HepG2 (cell line): Measurements from ENCODE around the gene CCDC30. TPM values are rescaled to one million over a fixed set of nuclear protein-coding genes. Genes with fewer than 3 reads are reported as not detected.
A peak's percentile ranks its signal among the peaks of the same experiment; 100 is the strongest.

ENCODE experiments used
- E2F1 ChIP-seq: sonication (generic); formaldehyde crosslinking; IDR thresholded peaks from 2 replicates; pipeline ENCODE4 v1.5.0; 2020; ENCODE audit warnings: missing genetic modification reagents
- MAX ChIP-seq: IDR thresholded peaks from 2 replicates; pipeline ENCODE4 v1.6.1; 2012; ENCODE audit warnings: inconsistent platforms
- MTA1 ChIP-seq: sonication (generic); formaldehyde crosslinking; IDR thresholded peaks from 2 replicates; pipeline ENCODE4 v1.4.0; 2020; ENCODE audit warnings: missing genetic modification reagents, mild to moderate bottlenecking, borderline replicate concordance
- NCOR1 ChIP-seq: fragments of 200-600 bp; sonication (generic); IDR thresholded peaks from 2 replicates; pipeline ENCODE4 v1.7.0; 2017; ENCODE audit warnings: antibody characterized with exemption, low read length, borderline replicate concordance
- RAD21 ChIP-seq: fragments of 450-650 bp; formaldehyde crosslinking; IDR thresholded peaks from 2 replicates; pipeline ENCODE4 v1.5.0; 2020; ENCODE audit warnings: mild to moderate bottlenecking
- TGIF2 ChIP-seq: IDR thresholded peaks from 2 replicates; pipeline ENCODE4 v1.6.1; 2016; ENCODE audit warnings: control low read depth, missing compliant biosample characterization
- TRIM22 ChIP-seq: fragments of 450-650 bp; IDR thresholded peaks from 2 replicates; pipeline ENCODE4 v1.6.1; 2017
- XRCC5 ChIP-seq: fragments of 200-400 bp; formaldehyde crosslinking; optimal IDR thresholded peaks from 2 replicates; pipeline ENCODE3; 2017; ENCODE audit warnings: mild to moderate bottlenecking, low read length
- ZNF24 ChIP-seq: fragments of 450-650 bp; IDR thresholded peaks from 2 replicates; pipeline ENCODE4 v1.6.1; 2017; ENCODE audit warnings: antibody characterized with exemption, mild to moderate bottlenecking
- ZNF609 ChIP-seq: sonication (generic); formaldehyde crosslinking; IDR thresholded peaks from 2 replicates; pipeline ENCODE4 v1.4.0; 2020; ENCODE audit warnings: mild to moderate bottlenecking, missing genetic modification reagents, borderline replicate concordance
- ZNF761 ChIP-seq: sonication (generic); formaldehyde crosslinking; conservative IDR thresholded peaks from 2 replicates; pipeline ENCODE4 v1.4.0; 2020; ENCODE audit warnings: mild to moderate bottlenecking, missing genetic modification reagents
- ZNF879 ChIP-seq: sonication (generic); formaldehyde crosslinking; IDR thresholded peaks from 2 replicates; pipeline ENCODE4 v1.8.1; 2023; ENCODE audit warnings: missing genetic modification reagents
- polyA plus RNA-seq, 8 experiments: library from polyadenylated mRNA; depleted of rRNA in 3 of 8; stranded (reverse) in 7 of 8; unstranded in 1 of 8; fragments of >200 nt; fragmentation: Illumina TruSeq in 4 of 8; extraction: Trizol in 4 of 8; gene quantifications; 2 replicates each; pipeline versions ENCODE4 v1.2.1 to v1.2.3, GENCODE V29; 2011 to 2016; ENCODE audit warnings: low read depth in 4 of 8, missing spikeins in 1 of 8, mixed read lengths in 1 of 8; ENCODE audit not compliant: insufficient read depth in 1 of 8
- total RNA-seq, 5 experiments: library from RNA; depleted of rRNA; stranded (reverse); fragments of >200 nt; fragmentation: Illumina TruSeq; extraction: Trizol; gene quantifications; 2 replicates each; pipeline ENCODE4 v1.2.3, GENCODE V29; 2016; ENCODE audit warnings: low read depth in 1 of 5

The CCDC30 gene
- total and polyA plus RNA-seq, 2 of the 13 experiments (the other 11 are each of a cell fraction or from before 2014, with no cell fraction given), result 0.25 to 0.77 TPM

- TF ChIP-seq TRIM22 (no peak), ZNF879 (CRISPR knock-in tag) (no peak), MAX (no peak; the same call in 1 of the 2 replicates), TGIF2 (CRISPR knock-in tag) (no peak), MTA1 (peak; percentile 54; the same call in 1 of the 2 replicates), RAD21 (no peak; the same call in 1 of the 2 replicates), ZNF24 (no peak), E2F1 (no peak), XRCC5 (no peak), NCOR1 (no peak), ZNF761 (CRISPR knock-in tag) (0 out of 2 replicates have a peak, but pooled peaks have one; percentile 42), ZNF609 (CRISPR knock-in tag) (peak; percentile 5; the same call in 1 of the 2 replicates)
Measured at GRCh38 chr1:42456754-42457089, 6.4 kb upstream of the CCDC30 start (continued).
